ENCODE data around the gene UXS1. TPM values are rescaled to one million over a fixed set of nuclear protein-coding genes. Genes with fewer than 3 reads are reported as not detected.
"Not testable (repeated sequence)": the region's sequence is repeated elsewhere in the genome, so short reads cannot be mapped to it uniquely, and the experiment has no call there.

The UXS1 gene
- total RNA-seq: 10 to 100 TPM in 3 of 4 donors, 1 to 10 TPM in 1; 8.0 to 46.9 (median 18.4) TPM

- in situ Hi-C loops (cut with MboI; ENCODE audit: low sequenced_read_pairs in 4 of 4) (no loop called here), intact Hi-C loops (cut with DNase I; ENCODE audit: low total_unique reads) (loop anchor here (5.0 to 10.0 kb wide), 3 partner anchors 77 to 859 kb away; partner anchors contain the start of gene C2orf49)
- H3K27ac ChIP-seq: peak within 1 kb of the TSS; percentile 84 to 91 (median 88)
- H3K27me3 ChIP-seq: no peaks in the 10 kb centered on the region
- peak; percentile 96 to 98 for DNase-seq
- no peaks in the 10 kb centered on the region for H3K36me3 ChIP-seq
- peaks cover 15 to 17% of the 10 kb centered on the region in 2 donors for H3K4me1 ChIP-seq
- peak within 1 kb of the TSS; percentile 78 to 96 (median 87) for H3K4me3 ChIP-seq
- H3K9me3 ChIP-seq: no peaks in the 10 kb centered on the region
- no peak for TF ChIP-seq CTCF (IDR thresholded peaks at IDR 0.05 in 4 of 5, conservative IDR thresholded peaks at IDR 0.05 in 1 of 5)
- TF ChIP-seq POLR2A (IDR thresholded peaks at IDR 0.05): peak; percentile 63 to 85
- peak; percentile 93 to 96 for ATAC-seq
Observed at GRCh38 chr2:106193977-106194778, at the start of gene UXS1. Gene UXS1 (minus strand): TSS chr2:106194301. CDS start chr2:106194241, 60 bp downstream.

- DNase-seq; H3K27ac ChIP-seq; in situ Hi-C loops (cut with MboI; ENCODE audit: low sequenced_read_pairs in 4 of 4); H3K9me3 ChIP-seq; H3K27me3 ChIP-seq; H3K36me3 ChIP-seq; ATAC-seq; H3K4me3 ChIP-seq; intact Hi-C loops (cut with DNase I; ENCODE audit: low total_unique reads); H3K4me1 ChIP-seq: not testable (repeated sequence)
Observed at GRCh38 chr2:106239491-106239890, 45.4 kb upstream of the UXS1 start.

GRCh38 chr2:106235392-106235791 lies 41.3 kb upstream of the UXS1 start:
- DNase-seq; H3K27me3 ChIP-seq; H3K4me1 ChIP-seq; H3K27ac ChIP-seq; ATAC-seq; intact Hi-C loops (cut with DNase I; ENCODE audit: low total_unique reads); H3K9me3 ChIP-seq; in situ Hi-C loops (cut with MboI; ENCODE audit: low sequenced_read_pairs in 4 of 4); H3K4me3 ChIP-seq; H3K36me3 ChIP-seq: not testable (repeated sequence)

- Histone ChIP-seq H3K9me3 (no peaks in the 10 kb centered on the region), H3K4me1 (no peaks in the 10 kb centered on the region), H3K36me3 (no peaks in the 10 kb centered on the region), H3K27me3 (no peaks in the 10 kb centered on the region), H3K4me3 (no peak overlapping the region), H3K27ac (no peak overlapping the region)
- TF ChIP-seq POLR2A (IDR thresholded peaks at IDR 0.05) (no peak), CTCF (IDR thresholded peaks at IDR 0.05 in 4 of 5, conservative IDR thresholded peaks at IDR 0.05 in 1 of 5) (no peak)
- intact Hi-C loops (cut with DNase I; ENCODE audit: low total_unique reads): no loop called here
- ATAC-seq (no peak), DNase-seq (no peak)
- in situ Hi-C loops (cut with MboI; ENCODE audit: low sequenced_read_pairs in 4 of 4): no loop called here
Observed at GRCh38 chr2:106233350-106233706, 39.2 kb upstream of the UXS1 start.

GRCh38 chr2:106232638-106233349 lies 38.7 kb upstream of the UXS1 start:
- intact Hi-C loops (cut with DNase I; ENCODE audit: low total_unique reads) (no loop called here), in situ Hi-C loops (cut with MboI; ENCODE audit: low sequenced_read_pairs in 4 of 4) (no loop called here)
- Histone ChIP-seq H3K27me3 (no peaks in the 10 kb centered on the region), H3K36me3 (no peaks in the 10 kb centered on the region), H3K27ac (no peak overlapping the region), H3K4me3 (no peak overlapping the region), H3K4me1 (no peaks in the 10 kb centered on the region), H3K9me3 (no peaks in the 10 kb centered on the region)
- no peak for TF ChIP-seq CTCF (IDR thresholded peaks at IDR 0.05 in 4 of 5, conservative IDR thresholded peaks at IDR 0.05 in 1 of 5)
- ATAC-seq: no peak
- DNase-seq: no peak

All from gastrocnemius medialis (tissue), 4 donors.